Right lobe of liver (tissue), 6 donors: ENCODE data around the gene PTPN18. TPM values are rescaled to one million over a fixed set of nuclear protein-coding genes. Genes with fewer than 3 reads are reported as not detected.
"Not testable (repeated sequence)": the region's sequence is repeated elsewhere in the genome, so short reads cannot be mapped to it uniquely, and the experiment has no call there.

ENCODE experiments used
- ATAC-seq, 4 donors: fragments of 200-7000 bp; cut with Tn5 transposase; one replicate each; pipeline ENCODE4 v1.9.1; 2020; ENCODE audit warnings: mild to moderate bottlenecking in 4 of 4, moderate library complexity in 4 of 4
- DNase-seq, 3 donors: peaks; one replicate each; pipeline ENCODE4 v3.0.0-alpha.2; 2020
- H3K27ac ChIP-seq, 3 donors: fragments of 200-600 bp; one replicate each; pipeline ENCODE4 v1.8.0; 2022
- H3K27me3 ChIP-seq, 2 donors: fragments of 200-600 bp; one replicate each; pipeline ENCODE4 v1.8.0; 2022
- H3K36me3 ChIP-seq, 4 donors: fragments of 200-600 bp; sonication (generic) in 1 of 4; one replicate each; pipeline versions ENCODE4 v1.5.1 to v1.8.0; 2017 to 2022; ENCODE audit warnings: control low read depth in 1 of 4
- H3K4me1 ChIP-seq, 4 donors: fragments of 200-600 bp; sonication (generic) in 1 of 4; one replicate each; pipeline versions ENCODE4 v1.5.1 to v1.8.0; 2017 to 2022; ENCODE audit warnings: control low read depth in 1 of 4
- H3K4me3 ChIP-seq, 3 donors: fragments of 200-600 bp; one replicate each; pipeline ENCODE4 v1.8.0; 2022
- H3K9me3 ChIP-seq, 4 donors: fragments of 200-600 bp; sonication (generic) in 1 of 4; one replicate each; pipeline versions ENCODE4 v1.5.1 to v1.8.0; 2017 to 2022; ENCODE audit warnings: control low read depth in 1 of 4
- WGBS: methylation state at CpG from one replicate; pipeline ENCODE4 v1.1.6; 2018; ENCODE audit warnings: low coverage, low lambda C conversion rate; ENCODE audit not compliant: insufficient coverage; ENCODE audit errors: missing lambda C conversion rate; 5-methylcytosine and 5-hydroxymethylcytosine counted together
- intact Hi-C, 2 donors: fragments of 100-400 bp; cut with DNase I; formaldehyde crosslinking; loops; one replicate each; pipeline versions ENCODE4 v1.11.2 to v1.14.1; 2022
- small RNA-seq, 2 experiments: library from RNA; depleted of rRNA; stranded (forward); fragments of <200 nt; gene quantifications; one replicate each; pipeline ENCODE3, GENCODE V24; 2016
- total RNA-seq, 6 experiments: library from RNA; depleted of rRNA in 2 of 6; stranded (reverse); fragments of >200 nt in 2 of 6; fragmentation: NEBNext Ultra II Directional in 3 of 6; extraction: Animal tissue kit (Norgen Biotek cat#: 25700) in 3 of 6; gene quantifications; one replicate each; pipeline versions ENCODE4 v1.1.0 to v1.2.4, GENCODE V29; 2016 to 2023
- donor health status: DM: no; HTN: yes; CAD: no.
- donor health status: DM: no; HTN: no; CAD: no.
- donor health status: DM: no; HTN: no; CAD: no.
- donor health status: DM: no; HTN: yes; CAD: no.
- donor health status: DM: no; HTN: yes; CAD: no.

Gene PTPN18
- total RNA-seq, 6 experiments from 2014 or later = 25.6 to 43.5 (median 30.3) TPM

DNA sequence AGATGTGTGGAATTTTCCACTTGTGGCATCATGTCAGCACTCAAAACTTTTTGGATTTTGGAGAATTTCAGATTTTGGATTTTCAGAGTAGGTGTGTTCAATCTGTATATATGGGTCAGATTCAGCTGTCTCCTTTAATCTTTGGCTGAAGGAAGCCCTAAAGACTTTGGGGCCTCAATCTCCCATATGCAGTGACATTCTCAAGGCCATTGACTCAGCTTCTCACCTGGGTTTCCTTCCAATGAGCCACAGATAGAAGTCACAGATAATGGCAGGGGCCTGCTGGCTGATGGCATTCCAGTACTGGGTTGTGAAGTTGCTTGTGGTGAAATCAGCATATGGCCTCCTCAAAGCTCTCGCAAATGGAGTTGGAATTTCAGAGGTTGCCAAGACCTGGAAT is 63.0 kb downstream of the PTPN18 start:
- ATAC-seq, H3K36me3 ChIP-seq, H3K9me3 ChIP-seq, H3K27ac ChIP-seq, intact Hi-C loops, DNase-seq, H3K4me1 ChIP-seq, H3K4me3 ChIP-seq, H3K27me3 ChIP-seq: not testable (repeated sequence)
- 100% methylated on average over 1 of the region's 1 CpG for WGBS

Small RNAs within 50 kb of the gene (small RNA-seq; reads per million reads assigned to genes)
- gene AC132479.1 = 0 reads per million in 2 experiments

Other genes starting within 250 kb of the PTPN18 start
- gene POTEF, start 226.8 kb upstream of the PTPN18 start, total RNA-seq = not detected
- under 1 TPM in 3 of 6 experiments, not detected in 3; 0.19 to 0.74 (median 0.26) TPM for gene CCDC74B, start 210.9 kb upstream of the PTPN18 start, total RNA-seq
- 10 to 100 TPM; 19.0 to 24.3 (median 21.6) TPM for gene SMPD4, start 174.5 kb upstream of the PTPN18 start, total RNA-seq
- 100 to 1,000 TPM in 2 of 6 experiments, 10 to 100 TPM in 4; 69.5 to 125 (median 89.1) TPM for gene MZT2B, start 173.8 kb upstream of the PTPN18 start, total RNA-seq
- not detected for gene TUBA3E, start 157.6 kb upstream of the PTPN18 start, total RNA-seq
- gene IMP4, start 13.2 kb upstream of the PTPN18 start, total RNA-seq = 100 to 1,000 TPM in 2 of 6 experiments, 10 to 100 TPM in 4; 43.1 to 136 (median 56.7) TPM
- gene POTEI, start 153.3 kb downstream of the PTPN18 start, total RNA-seq = not detected
- not detected for gene CFC1B, start 165.2 kb downstream of the PTPN18 start, total RNA-seq
- gene CFC1, start 243.5 kb downstream of the PTPN18 start, total RNA-seq = not detected